Naive thymus-derived CD4-positive, alpha-beta T cell (primary cell): ENCODE measurements around the gene MBD2. TPM values are rescaled to one million over a fixed set of nuclear protein-coding genes. Genes with fewer than 3 reads are reported as not detected.

Experiments
- ATAC-seq: fragments of 150-1000 bp; cut with Tn5 transposase; 2 replicates; pipeline ENCODE4 v1.10.0; 2021; ENCODE audit warnings: mild to moderate bottlenecking, moderate library complexity
- CTCF ChIA-PET: fragments of 350-600 bp; sonication (Branson Sonifier 250); formaldehyde crosslinking; loops from one replicate; lab custom pipeline; 2021; ENCODE audit warnings: antibody characterized with exemption; lab: Charles Lee
- POLR2A ChIA-PET: fragments of 350-600 bp; sonication (Branson Sonifier 250); formaldehyde crosslinking; loops from one replicate; lab custom pipeline; 2021; ENCODE audit warnings: antibody characterized with exemption, inconsistent platforms; lab: Charles Lee
- DNase-seq, 9 donors: peaks; one replicate each; pipeline versions ENCODE4 v3.0.0 to v3.0.0-alpha.2; 2020 to 2022; ENCODE audit warnings: mixed read lengths in 1 of 9
- H3K27ac ChIP-seq: one replicate; pipeline ENCODE4 v1.7.0; 2013; ENCODE audit warnings: mild to moderate bottlenecking, low read depth, low read length, moderate library complexity
- H3K27me3 ChIP-seq, 2 donors: one replicate each; pipeline ENCODE4 v1.7.0; 2013; ENCODE audit warnings: low read length in 2 of 2, mild to moderate bottlenecking in 2 of 2, moderate library complexity in 2 of 2; ENCODE audit not compliant: control insufficient read depth in 2 of 2, insufficient read depth in 2 of 2
- H3K36me3 ChIP-seq, 3 experiments: 1 replicate in 2 of 3; 2 replicates in 1 of 3; pipeline ENCODE4 v1.7.0; 2013; ENCODE audit warnings: low read length in 3 of 3, mild to moderate bottlenecking in 3 of 3, moderate library complexity in 1 of 3; ENCODE audit not compliant: insufficient read depth in 3 of 3, control insufficient read depth in 2 of 3
- H3K4me1 ChIP-seq, 2 donors: one replicate each; pipeline ENCODE4 v1.7.0; 2013; ENCODE audit warnings: low read length in 2 of 2, mild to moderate bottlenecking in 2 of 2, moderate library complexity in 1 of 2; ENCODE audit not compliant: control insufficient read depth in 2 of 2, insufficient read depth in 2 of 2
- H3K4me3 ChIP-seq: 2 replicates; pipeline ENCODE4 v1.7.0; 2013; ENCODE audit warnings: mild to moderate bottlenecking, low read length
- H3K9me3 ChIP-seq, 3 experiments: 1 replicate in 2 of 3; 2 replicates in 1 of 3; pipeline ENCODE4 v1.7.0; 2013; ENCODE audit warnings: low read length in 3 of 3; ENCODE audit not compliant: control insufficient read depth in 2 of 3
- H3K27ac Mint-ChIP-seq, 9 donors: one replicate each; pipeline ENCODE4 v1.8.0; 2020 to 2022; ENCODE audit warnings: mixed read lengths in 9 of 9, mild to moderate bottlenecking in 8 of 9, moderate library complexity in 5 of 9, inconsistent platforms in 2 of 9
- H3K27me3 Mint-ChIP-seq, 5 donors: one replicate each; pipeline ENCODE4 v1.8.0; 2021 to 2022; ENCODE audit warnings: mixed read lengths in 5 of 5, mild to moderate bottlenecking in 1 of 5
- H3K36me3 Mint-ChIP-seq, 5 donors: one replicate each; pipeline ENCODE4 v1.8.0; 2020 to 2022; ENCODE audit warnings: mixed read lengths in 5 of 5, mild to moderate bottlenecking in 3 of 5, inconsistent platforms in 1 of 5
- H3K4me1 Mint-ChIP-seq, 7 donors: one replicate each; pipeline ENCODE4 v1.8.0; 2020 to 2022; ENCODE audit warnings: mixed read lengths in 7 of 7, mild to moderate bottlenecking in 3 of 7, inconsistent platforms in 1 of 7
- H3K4me3 Mint-ChIP-seq, 10 donors: one replicate each; pipeline ENCODE4 v1.8.0; 2020 to 2022; ENCODE audit warnings: mild to moderate bottlenecking in 10 of 10, mixed read lengths in 10 of 10, moderate library complexity in 6 of 10, inconsistent platforms in 2 of 10
- H3K9me3 Mint-ChIP-seq, 11 donors: one replicate each; pipeline ENCODE4 v1.8.0; 2020 to 2022; ENCODE audit warnings: mixed read lengths in 11 of 11, mild to moderate bottlenecking in 4 of 11, inconsistent platforms in 1 of 11, moderate library complexity in 1 of 11
- intact Hi-C, 2 donors: fragments of 100-400 bp; cut with micrococcal nuclease; formaldehyde crosslinking; loops; one replicate each; pipeline ENCODE4 v1.15.1; 2023
- polyA plus RNA-seq, 2 donors: library from polyadenylated mRNA; unstranded; fragments of 300-500 nt; fragmentation: Illumina TruSeq; gene quantifications; one replicate each; pipeline ENCODE4 v1.2.3, GENCODE V29; 2021
- total RNA-seq, 6 experiments: library from RNA in 5 of 6; stranded (reverse) in 5 of 6; gene quantifications; 1 replicate in 5 of 6; 2 replicates in 1 of 6; pipeline ENCODE4 v1.2.3 and lab custom pipeline; 2021 to 2026

The MBD2 gene
- total and polyA plus RNA-seq, 7 experiments from 2014 or later = 6.1 to 118 (median 73.7) TPM

- Mint-ChIP-seq H3K9me3 (peaks cover 2 to 11% (median 7%) of the 10 kb centered on the region in 11 donors), H3K4me1 (peaks cover 0 to 13% (median 8%) of the 10 kb centered on the region in 7 donors), H3K27me3 (no peaks in the 10 kb centered on the region), H3K4me3 (no peak overlapping the region), H3K27ac (no peak overlapping the region), H3K36me3 (peaks cover 7 to 16% (median 10%) of the 10 kb centered on the region in 5 donors)
- ChIA-PET CTCF (no interaction called here), POLR2A (no interaction called here)
- no peaks in the 10 kb centered on the region for H3K36me3 ChIP-seq
- intact Hi-C loops = no loop called here
- H3K27ac ChIP-seq = no peak overlapping the region
- ATAC-seq (no peak), DNase-seq (no peak)
- no peak overlapping the region for H3K4me3 ChIP-seq
- H3K9me3 ChIP-seq = peaks cover 0 to under 1% (median 0%) of the 10 kb centered on the region in 3 experiments
- H3K4me1 ChIP-seq = no peaks in the 10 kb centered on the region
- H3K27me3 ChIP-seq = no peaks in the 10 kb centered on the region
Measured at GRCh38 chr18:54134053-54134452, 90.4 kb downstream of the MBD2 start.

GRCh38 chr18:54130631-54131030 lies 93.8 kb downstream of the MBD2 start:
- CTCF ChIA-PET = interaction anchor here (1.7 kb wide), 1 partner anchor 11 kb away, joined by 4 read pairs; no protein-coding TSS in a partner anchor
- H3K27me3 ChIP-seq = no peaks in the 10 kb centered on the region
- Mint-ChIP-seq H3K4me1 (peaks cover 0 to 20% (median 10%) of the 10 kb centered on the region in 7 donors), H3K27me3 (no peaks in the 10 kb centered on the region), H3K36me3 (peaks cover 0 to 5% (median 0%) of the 10 kb centered on the region in 5 donors), H3K9me3 (no peaks in the 10 kb centered on the region), H3K27ac (peak overlapping the region in 1 of 9 donors; percentile 64), H3K4me3 (no peak overlapping the region)
- DNase-seq (no peak), ATAC-seq (no peak)
- H3K27ac ChIP-seq = no peak overlapping the region
- H3K4me3 ChIP-seq = no peak overlapping the region
- H3K9me3 ChIP-seq = no peaks in the 10 kb centered on the region
- no peaks in the 10 kb centered on the region for H3K4me1 ChIP-seq
- intact Hi-C loops = no loop called here
- H3K36me3 ChIP-seq = no peaks in the 10 kb centered on the region
- POLR2A ChIA-PET = no interaction called here

- H3K9me3 ChIP-seq = no peaks in the 10 kb centered on the region
- no peak for DNase-seq
- H3K27me3 Mint-ChIP-seq = no peaks in the 10 kb centered on the region
- H3K27ac Mint-ChIP-seq = no peak overlapping the region
- intact Hi-C loops = no loop called here
- peaks cover 0 to 20% (median 10%) of the 10 kb centered on the region in 7 donors for H3K4me1 Mint-ChIP-seq
- CTCF ChIA-PET = interaction anchor here (1.7 kb wide), 1 partner anchor 10 kb away, joined by 4 read pairs; no protein-coding TSS in a partner anchor
- no peaks in the 10 kb centered on the region for H3K4me1 ChIP-seq
- no peak overlapping the region for H3K4me3 Mint-ChIP-seq
- no peak for ATAC-seq
- H3K36me3 ChIP-seq = no peaks in the 10 kb centered on the region
- H3K27me3 ChIP-seq = no peaks in the 10 kb centered on the region
- POLR2A ChIA-PET = no interaction called here
- H3K27ac ChIP-seq = no peak overlapping the region
- no peaks in the 10 kb centered on the region for H3K9me3 Mint-ChIP-seq
- H3K36me3 Mint-ChIP-seq = peaks cover 0 to 5% (median 0%) of the 10 kb centered on the region in 5 donors
- no peak overlapping the region for H3K4me3 ChIP-seq
Measured at GRCh38 chr18:54130177-54130576, 94.3 kb downstream of the MBD2 start.

GRCh38 chr18:54129448-54130067 lies 94.9 kb downstream of the MBD2 start:
- peak overlapping the region in 2 of 9 donors; percentile 4 to 19 for H3K27ac Mint-ChIP-seq
- no peaks in the 10 kb centered on the region for H3K9me3 Mint-ChIP-seq
- H3K9me3 ChIP-seq = no peaks in the 10 kb centered on the region
- intact Hi-C loops = no loop called here
- DNase-seq = no peak
- no peaks in the 10 kb centered on the region for H3K4me1 ChIP-seq
- peaks cover 0 to 4% (median 0%) of the 10 kb centered on the region in 5 donors for H3K36me3 Mint-ChIP-seq
- H3K27ac ChIP-seq = no peak overlapping the region
- peak overlapping the region in 1 of 10 donors; percentile 2 for H3K4me3 Mint-ChIP-seq
- H3K4me1 Mint-ChIP-seq = peaks cover 0 to 20% (median 10%) of the 10 kb centered on the region in 7 donors
- H3K36me3 ChIP-seq = no peaks in the 10 kb centered on the region
- no peak for ATAC-seq
- H3K4me3 ChIP-seq = no peak overlapping the region
- no peaks in the 10 kb centered on the region for H3K27me3 Mint-ChIP-seq
- no peaks in the 10 kb centered on the region for H3K27me3 ChIP-seq
- CTCF ChIA-PET = interaction anchor here (0.5 to 1.7 kb wide), 2 partner anchors 10 to 895 kb away, joined by 3 to 4 read pairs; no protein-coding TSS in a partner anchor
- POLR2A ChIA-PET = no interaction called here

- Histone ChIP-seq H3K27me3 (no peaks in the 10 kb centered on the region), H3K27ac (no peak overlapping the region), H3K36me3 (no peaks in the 10 kb centered on the region), H3K9me3 (no peaks in the 10 kb centered on the region), H3K4me1 (no peaks in the 10 kb centered on the region), H3K4me3 (no peak overlapping the region)
- Mint-ChIP-seq H3K4me1 (peaks cover 0 to 20% (median 10%) of the 10 kb centered on the region in 7 donors), H3K27me3 (no peaks in the 10 kb centered on the region), H3K9me3 (no peaks in the 10 kb centered on the region), H3K36me3 (peaks cover 0 to 4% (median 0%) of the 10 kb centered on the region in 5 donors), H3K4me3 (no peak overlapping the region), H3K27ac (no peak overlapping the region)
- no peak for DNase-seq
- no peak for ATAC-seq
- intact Hi-C loops = no loop called here
- ChIA-PET CTCF (interaction anchor here (1.2 kb wide), 1 partner anchor 8 kb away, joined by 3 read pairs; no protein-coding TSS in a partner anchor), POLR2A (no interaction called here)
Measured at GRCh38 chr18:54127759-54128378, 96.6 kb downstream of the MBD2 start.

GRCh38 chr18:54125429-54125828 lies 99.0 kb downstream of the MBD2 start:
- CTCF ChIA-PET = interaction anchor here (0.7 kb wide), 1 partner anchor 19 kb away, joined by 3 read pairs; no protein-coding TSS in a partner anchor
- peaks cover 0 to 20% (median 10%) of the 10 kb centered on the region in 7 donors for H3K4me1 Mint-ChIP-seq

More at GRCh38 chr18:54125429-54125828, 99.0 kb downstream of the MBD2 start:
- DNase-seq = no peak
- Mint-ChIP-seq H3K4me3 (no peak overlapping the region), H3K27me3 (no peaks in the 10 kb centered on the region), H3K36me3 (no peaks in the 10 kb centered on the region), H3K9me3 (no peaks in the 10 kb centered on the region), H3K27ac (no peak overlapping the region)
- Histone ChIP-seq H3K9me3 (no peaks in the 10 kb centered on the region), H3K4me1 (no peaks in the 10 kb centered on the region), H3K36me3 (no peaks in the 10 kb centered on the region), H3K27me3 (no peaks in the 10 kb centered on the region), H3K4me3 (no peak overlapping the region), H3K27ac (no peak overlapping the region)
- ATAC-seq = no peak
- POLR2A ChIA-PET = no interaction called here
- intact Hi-C loops = no loop called here
